ENCODE data around the gene AKR1C1.
"Not testable (repeated sequence)": the region's sequence is repeated elsewhere in the genome, so short reads cannot be mapped to it uniquely, and the experiment has no call there.

- not testable (repeated sequence) for TF ChIP-seq POLR2A (IDR thresholded peaks at IDR 0.05; ENCODE audit: low read depth, low read length); SMC3 (IDR thresholded peaks at IDR 0.05; ENCODE audit: low read depth, low read length); MXI1 (IDR thresholded peaks at IDR 0.05; ENCODE audit: borderline replicate concordance, low read depth, low read length); CEBPB (IDR thresholded peaks at IDR 0.05; ENCODE audit: low read depth, low read length); MAFK (IDR thresholded peaks at IDR 0.05; ENCODE audit: low read depth, low read length); USF2 (IDR thresholded peaks at IDR 0.05; ENCODE audit: low read depth, low read length); MAZ (IDR thresholded peaks at IDR 0.05; ENCODE audit: borderline replicate concordance, low read depth, low read length)
- TF ChIP-seq, protein P1, sequence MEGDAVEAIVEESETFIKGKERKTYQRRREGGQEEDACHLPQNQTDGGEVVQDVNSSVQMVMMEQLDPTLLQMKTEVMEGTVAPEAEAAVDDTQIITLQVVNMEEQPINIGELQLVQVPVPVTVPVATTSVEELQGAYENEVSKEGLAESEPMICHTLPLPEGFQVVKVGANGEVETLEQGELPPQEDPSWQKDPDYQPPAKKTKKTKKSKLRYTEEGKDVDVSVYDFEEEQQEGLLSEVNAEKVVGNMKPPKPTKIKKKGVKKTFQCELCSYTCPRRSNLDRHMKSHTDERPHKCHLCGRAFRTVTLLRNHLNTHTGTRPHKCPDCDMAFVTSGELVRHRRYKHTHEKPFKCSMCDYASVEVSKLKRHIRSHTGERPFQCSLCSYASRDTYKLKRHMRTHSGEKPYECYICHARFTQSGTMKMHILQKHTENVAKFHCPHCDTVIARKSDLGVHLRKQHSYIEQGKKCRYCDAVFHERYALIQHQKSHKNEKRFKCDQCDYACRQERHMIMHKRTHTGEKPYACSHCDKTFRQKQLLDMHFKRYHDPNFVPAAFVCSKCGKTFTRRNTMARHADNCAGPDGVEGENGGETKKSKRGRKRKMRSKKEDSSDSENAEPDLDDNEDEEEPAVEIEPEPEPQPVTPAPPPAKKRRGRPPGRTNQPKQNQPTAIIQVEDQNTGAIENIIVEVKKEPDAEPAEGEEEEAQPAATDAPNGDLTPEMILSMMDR (conservative IDR thresholded peaks at IDR 0.05; ENCODE audit: low read depth, low read length): not testable (repeated sequence)
Measured at GRCh38 chr10:5021624-5022290, 58.5 kb downstream of the AKR1C1 start.

All from IMR-90 (cell line).